Daoy (cell line): ENCODE results near the gene ADD2. TPM values are rescaled to one million over a fixed set of nuclear protein-coding genes. Genes with fewer than 3 reads are reported as not detected.

Experiments
- DNase-seq: peaks from one replicate; pipeline ENCODE4 v3.0.0-alpha.2; 2015; ENCODE audit warnings: low read depth
- total RNA-seq: library from RNA; depleted of rRNA; stranded (reverse); fragments of >200 nt; shearing (Covaris generic); gene quantifications from 2 replicates; pipeline ENCODE4 v1.2.3, GENCODE V29; 2014

ADD2 gene
- total RNA-seq, 1 experiment from 2014 or later, result 23.3 TPM

GRCh38 chr2:70785137-70785911 is 17.3 kb upstream of the ADD2 start:
- DNase-seq, result peak; percentile 62

- no peak for DNase-seq
These were observed 16.3 kb upstream of the ADD2 start for GRCh38 chr2:70784320-70784719.

DNA sequence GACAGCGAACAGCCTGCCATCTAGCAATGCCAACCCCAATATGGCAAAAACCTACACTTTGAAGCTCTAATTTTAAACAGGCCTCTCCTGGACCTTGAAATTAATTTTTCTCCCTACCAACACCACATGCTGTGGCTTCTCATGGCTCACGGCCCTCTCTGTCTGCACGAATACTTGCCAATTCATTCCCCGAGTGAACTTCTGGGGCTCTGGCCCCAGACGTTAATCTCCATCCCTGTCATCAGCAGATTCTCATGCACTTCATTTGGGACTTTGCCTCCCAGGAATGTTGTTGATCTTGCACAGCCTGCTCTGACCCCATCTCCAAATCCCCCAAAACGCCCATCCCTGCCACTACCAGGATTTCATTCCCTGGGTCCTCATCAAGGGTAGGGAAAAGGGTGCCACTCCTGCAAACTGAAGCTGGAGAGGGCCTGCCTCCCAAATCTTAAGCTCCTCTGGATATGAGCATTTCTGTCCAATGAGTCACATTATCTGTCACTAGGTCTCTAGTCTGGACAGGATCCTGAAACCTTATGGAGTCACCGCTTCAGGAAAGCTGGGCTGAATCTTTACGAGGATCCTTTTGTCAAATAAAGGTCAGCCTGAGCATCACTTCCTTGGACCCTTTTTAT is 12.0 kb upstream of the ADD2 start:
- DNase-seq, result peak; percentile 31

- DNase-seq, result no peak
These were observed 11.5 kb upstream of the ADD2 start for GRCh38 chr2:70779491-70779890.

- DNase-seq, result no peak
These were observed 10.7 kb upstream of the ADD2 start for GRCh38 chr2:70778676-70779075.

GRCh38 chr2:70777450-70777849 is 9.4 kb upstream of the ADD2 start:
- DNase-seq, result peak; percentile 24

DNA sequence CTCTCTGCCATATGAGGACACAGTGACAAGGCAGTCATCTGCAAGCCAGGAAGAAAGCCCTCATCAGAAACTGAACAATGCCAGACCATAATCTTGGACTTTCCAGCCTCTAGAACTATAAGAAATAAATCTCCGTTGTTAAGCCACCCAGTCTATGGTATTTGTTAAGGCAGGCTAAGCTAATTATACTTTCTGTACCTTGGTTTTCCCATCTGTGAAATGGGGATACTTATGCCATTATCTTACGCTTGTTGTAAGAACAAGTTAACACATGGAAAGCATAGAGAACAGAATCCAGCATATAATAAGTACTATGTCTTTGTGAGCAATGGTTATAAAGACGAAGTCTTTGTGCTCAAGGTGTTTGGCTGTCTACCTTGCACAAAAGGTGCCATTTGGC is 8.3 kb upstream of the ADD2 start:
- no peak for DNase-seq

- DNase-seq, result no peak
These were observed 7.1 kb upstream of the ADD2 start for GRCh38 chr2:70775141-70775540.

DNA sequence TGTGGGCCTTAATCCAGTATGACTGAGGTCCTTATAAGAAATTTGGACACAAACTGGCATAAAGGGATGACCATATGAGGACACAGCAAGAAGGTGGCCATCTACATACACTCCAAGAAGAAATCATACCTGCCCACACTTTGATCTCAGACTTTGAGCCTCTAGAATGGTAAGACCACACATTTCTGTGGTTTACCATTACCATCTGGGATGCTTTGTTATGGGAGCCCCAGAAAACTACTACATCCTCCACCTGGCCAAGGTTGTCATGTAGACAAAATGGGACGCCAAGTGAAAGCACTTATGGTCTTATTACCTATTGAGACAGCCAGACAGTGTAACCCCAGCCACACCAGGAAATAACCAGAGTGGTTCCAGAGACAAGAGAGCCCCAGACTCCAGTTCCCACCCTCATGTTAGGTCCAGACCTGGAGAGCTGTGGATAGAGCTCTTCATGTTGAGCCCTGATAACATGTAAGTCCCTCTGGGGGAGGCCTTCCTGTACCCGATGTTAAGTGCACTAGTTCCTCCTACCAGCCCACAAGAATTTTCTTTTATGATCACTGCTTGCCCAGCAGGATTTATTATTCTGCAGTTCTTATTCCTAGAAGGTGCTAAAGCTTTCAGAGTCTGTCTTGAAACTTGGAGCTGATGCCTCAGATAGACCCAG is 4.6 kb upstream of the ADD2 start:
- DNase-seq, result no peak

GRCh38 chr2:70771446-70771845 is 3.4 kb upstream of the ADD2 start:
- no peak for DNase-seq

DNA sequence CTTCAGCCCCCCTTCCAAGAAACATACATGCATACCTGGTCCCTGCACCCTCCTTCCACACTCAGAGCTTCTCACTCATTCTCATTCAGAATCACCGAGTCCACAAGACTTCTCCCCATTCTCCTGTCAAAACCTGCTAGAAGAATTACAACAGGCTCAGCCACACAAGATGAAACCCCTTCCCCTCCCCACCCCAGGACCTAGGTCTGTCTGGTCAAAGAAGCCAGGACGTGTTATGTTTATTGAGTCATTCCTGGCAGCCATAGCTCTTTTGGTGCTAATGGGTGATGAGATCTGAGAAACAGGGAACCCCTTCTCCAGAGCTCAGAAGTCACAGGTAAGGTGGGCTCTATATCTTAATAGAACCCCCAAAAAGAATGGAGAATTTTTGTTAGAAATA is 1.4 kb upstream of the ADD2 start:
- DNase-seq, result no peak

DNA sequence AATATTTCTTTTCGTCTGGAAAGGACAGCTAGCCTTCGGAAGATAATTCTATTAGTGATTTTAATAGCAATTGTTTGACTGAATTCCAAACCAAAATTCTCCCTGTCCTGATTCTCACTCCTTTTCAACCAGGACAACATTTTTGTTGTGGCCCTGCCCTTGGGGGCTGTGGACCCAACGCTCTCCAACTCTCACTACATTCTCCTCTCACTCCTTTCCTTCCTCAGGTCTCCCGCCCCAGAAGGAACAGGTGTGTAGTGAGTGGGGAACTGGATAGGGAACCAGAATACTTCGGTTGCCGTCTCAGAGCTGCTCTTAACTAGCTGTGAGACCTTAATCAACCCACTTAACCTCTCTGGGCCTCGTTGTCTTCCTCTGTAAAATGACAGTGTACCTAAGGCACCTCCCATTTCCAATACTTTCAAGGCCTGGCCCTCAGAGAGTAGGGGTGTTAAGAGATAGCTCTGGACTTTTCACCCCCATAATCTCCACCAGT is 638 bp upstream of the ADD2 start:
- DNase-seq, result no peak

DNA sequence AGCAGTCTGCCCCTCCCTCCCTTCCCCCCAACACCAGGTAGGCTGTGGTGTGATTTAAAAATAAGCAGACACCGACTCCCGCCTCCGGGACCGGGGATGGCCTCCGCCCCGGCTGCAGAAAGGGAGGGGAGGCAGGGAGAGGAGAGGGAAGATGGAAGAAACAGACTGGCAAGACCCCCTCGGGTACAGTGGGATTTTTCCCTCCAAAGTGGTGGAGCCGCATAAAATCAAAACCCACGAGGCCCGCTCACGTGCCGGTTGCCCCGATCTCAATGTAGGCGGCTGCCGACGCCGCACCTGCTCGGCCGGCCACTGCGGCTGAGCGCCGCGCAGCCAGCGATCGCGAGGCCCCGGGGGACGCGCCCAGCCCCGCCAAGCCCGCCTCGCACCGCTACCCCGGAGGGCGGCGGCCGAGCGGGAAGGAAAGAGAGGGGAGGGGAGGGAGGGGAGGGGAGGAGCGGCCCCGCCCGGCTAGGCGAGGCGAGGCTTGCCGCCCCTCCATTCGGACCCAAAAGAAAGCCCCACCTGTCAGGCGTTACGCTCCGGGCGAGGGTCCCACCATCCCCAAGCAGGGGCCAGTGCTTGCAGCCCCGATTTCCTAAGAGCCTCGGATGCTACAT is 811 bp downstream of the ADD2 start:
- DNase-seq, result peak; percentile 50

- DNase-seq, result no peak
These were observed 1.5 kb downstream of the ADD2 start for GRCh38 chr2:70766357-70767078.

DNA sequence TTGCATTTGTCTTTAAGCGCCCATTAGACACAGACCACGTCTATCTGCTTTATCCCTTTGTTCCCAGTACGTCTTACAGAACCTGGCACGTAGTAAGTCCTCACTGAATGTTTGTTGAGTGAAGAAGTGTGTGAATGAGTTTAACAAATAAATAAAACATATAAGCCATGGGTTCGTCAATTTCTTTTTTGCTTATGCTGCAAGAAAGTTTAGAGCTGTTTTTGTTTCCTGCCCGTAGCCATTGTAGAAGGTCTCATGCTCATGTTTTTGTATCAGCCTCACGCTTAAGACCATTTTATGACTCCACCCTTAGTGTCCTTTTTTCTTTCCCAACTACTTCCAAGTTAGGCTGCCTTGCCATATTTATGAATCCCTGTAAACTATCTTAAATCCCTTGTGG is 2.5 kb downstream of the ADD2 start:
- no peak for DNase-seq

GRCh38 chr2:70759446-70759845 is 8.6 kb downstream of the ADD2 start:
- DNase-seq, result no peak

DNA sequence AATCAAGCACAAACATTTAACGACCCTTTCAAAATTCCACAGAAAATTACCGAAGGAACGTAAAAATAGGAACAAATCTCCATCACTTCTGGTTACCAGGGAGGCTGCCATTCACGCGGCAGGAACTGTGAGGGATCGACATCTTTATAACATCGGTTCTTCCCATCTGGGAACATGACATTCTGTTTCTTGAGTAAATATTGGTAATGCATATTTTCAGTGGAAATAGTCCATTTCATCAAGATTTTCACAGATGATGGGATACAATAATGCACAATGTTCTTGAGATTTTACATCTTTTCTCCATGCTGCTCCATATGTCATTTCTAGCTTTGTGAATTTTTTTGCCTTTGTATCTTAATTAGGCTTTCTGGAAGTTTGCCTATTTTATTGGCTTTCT is 10.0 kb downstream of the ADD2 start:
- no peak for DNase-seq

GRCh38 chr2:70757360-70757759 is 10.6 kb downstream of the ADD2 start:
- DNase-seq, result no peak

GRCh38 chr2:70756128-70756527 is 11.9 kb downstream of the ADD2 start:
- DNase-seq, result no peak

DNA sequence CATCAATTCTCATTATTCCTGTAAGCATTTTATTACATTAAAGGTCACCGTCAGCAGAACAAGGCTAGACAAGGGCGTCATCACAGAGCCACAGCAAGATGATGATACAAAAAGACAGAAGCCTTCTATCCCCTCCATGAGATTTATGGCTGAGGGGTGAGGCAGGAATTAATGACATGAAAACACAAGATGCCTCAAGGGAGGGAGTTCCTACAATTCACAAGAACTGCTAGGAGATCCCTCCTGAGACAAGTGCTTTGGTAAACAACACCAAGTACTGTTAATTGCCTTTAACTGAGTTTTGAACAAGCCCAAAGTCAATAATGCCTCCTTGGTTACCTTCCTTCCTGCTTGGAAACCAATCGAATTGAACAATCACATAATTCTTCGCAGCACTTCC is 14.1 kb downstream of the ADD2 start:
- no peak for DNase-seq

DNA sequence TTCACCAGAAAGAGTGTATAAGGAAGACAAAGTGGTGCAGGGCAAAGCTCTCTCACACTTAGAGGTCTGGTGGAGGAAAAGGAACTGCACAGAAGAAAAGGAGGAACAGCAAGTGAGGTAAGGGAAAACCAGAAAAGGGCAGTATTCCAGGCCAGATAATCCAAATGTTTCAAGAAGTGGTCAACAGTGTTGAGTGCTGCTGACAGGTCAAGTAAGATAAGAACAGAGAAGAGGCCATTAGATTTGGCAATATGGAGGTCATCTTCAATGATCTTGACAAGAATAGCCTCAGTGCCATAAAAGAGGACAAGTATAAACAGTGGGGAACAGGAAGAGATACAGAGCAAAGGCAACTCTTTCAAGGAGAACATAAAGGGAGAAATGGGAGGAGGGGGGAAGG is 15.0 kb downstream of the ADD2 start:
- DNase-seq, result no peak

GRCh38 chr2:70752396-70752795 is 15.6 kb downstream of the ADD2 start:
- no peak for DNase-seq
